HG03039 (cell line): ENCODE measurements around the gene GADD45GIP1.

Experiments
- ATAC-seq: cut with Tn5 transposase; IDR thresholded peaks from one replicate; pipeline ENCODE4 v1.9.1; 2021; ENCODE audit warnings: mild to moderate bottlenecking, moderate library complexity; ENCODE audit not compliant: unreplicated experiment

Gene GADD45GIP1

DNA sequence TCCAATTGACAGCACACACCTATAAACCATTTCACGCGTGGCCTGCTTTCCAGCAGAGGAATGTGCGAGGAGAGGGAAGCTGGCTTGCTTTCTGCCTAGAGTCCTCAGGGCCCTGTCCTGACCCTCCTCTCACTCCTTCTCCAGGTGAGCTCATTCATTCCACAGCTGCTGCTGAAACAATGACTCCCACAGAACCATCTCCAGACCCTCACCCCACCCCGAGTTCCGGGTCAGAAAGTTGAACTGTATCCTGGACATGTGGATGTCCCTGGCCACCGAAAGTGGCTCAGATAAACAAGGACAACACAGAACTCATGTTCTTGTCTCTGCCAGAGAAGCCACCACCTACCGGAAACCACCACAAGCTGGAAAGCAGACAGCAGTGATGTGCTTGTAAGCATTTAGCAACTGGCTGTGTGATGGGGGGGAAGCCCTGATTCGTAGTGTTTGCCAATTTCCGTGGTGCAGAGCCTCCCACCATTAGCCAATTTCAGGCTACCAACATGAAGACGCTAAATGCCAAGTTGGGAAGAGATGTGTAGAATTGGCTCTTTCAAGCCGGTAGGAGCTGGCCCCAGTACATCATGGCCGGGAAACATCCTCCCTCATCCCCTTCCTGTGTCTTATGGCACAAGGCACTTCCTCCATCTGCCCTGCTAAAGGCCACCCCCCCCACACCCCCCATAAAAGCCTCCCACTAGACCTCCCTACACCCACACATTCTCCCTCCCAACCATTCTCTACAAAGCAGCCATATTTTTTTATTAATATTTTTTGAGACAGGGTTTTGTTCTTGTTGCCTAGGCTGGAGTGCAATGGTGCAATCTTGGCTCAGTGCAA lies 43.0 kb downstream of the GADD45GIP1 start:
- ATAC-seq = no peak

DNA sequence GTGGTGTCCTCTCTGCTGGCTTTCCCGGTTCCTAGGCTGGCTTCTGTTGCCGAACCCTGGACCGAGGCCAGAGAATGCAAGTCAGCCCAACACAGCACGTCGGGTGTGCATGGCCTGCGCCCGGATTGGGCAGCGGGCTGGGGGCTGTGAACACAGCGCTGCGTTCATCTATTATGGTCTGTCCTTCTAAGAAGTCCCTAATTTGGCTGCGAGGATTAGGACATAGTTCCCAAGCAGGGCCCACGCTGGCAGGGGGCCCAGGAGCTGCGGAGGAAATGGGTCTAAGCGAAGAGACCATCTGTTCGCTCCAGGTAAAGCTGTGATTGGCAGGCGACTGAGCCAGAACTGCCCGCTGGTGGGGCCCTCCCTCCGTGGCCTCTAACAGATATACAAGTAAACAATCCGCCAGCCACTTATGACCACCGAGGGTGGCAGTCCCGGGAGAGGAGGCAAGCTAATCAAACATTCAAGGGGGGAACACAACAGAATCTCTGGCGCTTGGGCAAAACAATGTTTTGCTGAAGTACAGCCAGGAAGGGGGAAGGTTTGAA lies 43.9 kb downstream of the GADD45GIP1 start:
- no peak for ATAC-seq

DNA sequence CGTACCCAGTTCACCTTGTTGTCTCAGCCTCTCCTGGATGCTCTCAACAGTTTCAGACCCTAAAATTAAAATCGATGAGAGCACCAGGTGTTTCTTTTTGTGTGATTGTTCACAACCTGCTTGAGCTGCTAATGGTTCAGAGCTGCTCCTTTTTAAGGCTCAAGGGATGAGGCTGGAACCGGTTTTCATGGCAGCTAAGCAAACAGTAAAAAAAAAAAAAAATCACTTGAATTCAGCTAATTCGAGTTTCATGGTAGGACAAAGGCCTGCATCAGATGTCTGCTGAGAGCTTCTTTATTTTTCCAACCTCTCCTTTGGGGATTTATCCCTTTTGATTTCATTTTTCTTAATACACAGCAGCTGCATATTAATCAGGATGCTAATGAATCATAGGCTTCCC lies 44.5 kb downstream of the GADD45GIP1 start:
- ATAC-seq = no peak

DNA sequence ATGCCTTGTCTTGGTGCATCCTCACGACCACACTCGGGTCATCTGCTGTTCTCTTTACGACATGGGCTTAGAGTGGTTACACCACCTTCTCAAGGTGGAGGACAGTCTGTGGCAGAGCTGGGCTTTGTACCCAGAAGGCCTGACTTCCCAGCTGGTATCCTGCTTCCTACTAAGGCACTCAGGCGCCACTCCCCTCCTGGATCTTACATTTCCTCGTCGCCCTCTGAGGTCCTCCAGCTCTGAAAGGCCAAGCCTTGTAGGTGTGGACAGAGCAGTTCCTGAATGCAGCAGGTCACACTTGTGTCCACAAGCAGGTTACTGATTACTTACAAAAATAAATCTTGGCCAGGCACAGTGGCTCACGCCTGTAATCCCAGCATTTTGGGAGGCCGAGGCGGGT lies 49.9 kb downstream of the GADD45GIP1 start:
- ATAC-seq = no peak
